ENCODE measurements around the gene SKOR1. TPM values are rescaled to one million over a fixed set of nuclear protein-coding genes. Genes with fewer than 3 reads are reported as not detected.

The SKOR1 gene
- total RNA-seq, 1 experiment from 2014 or later: not detected

GRCh38 chr15:67788986-67789385 lies 36.3 kb upstream of the SKOR1 start:
- H3K9me3 ChIP-seq: no peaks in the 10 kb centered on the region
- H3K27me3 ChIP-seq: no peaks in the 10 kb centered on the region
- H3K4me3 ChIP-seq: no peak overlapping the region
- H3K36me3 ChIP-seq: no peaks in the 10 kb centered on the region
- DNase-seq: no peak

- no peak for DNase-seq
- H3K36me3 ChIP-seq: no peaks in the 10 kb centered on the region
- no peak overlapping the region for H3K4me3 ChIP-seq
- no peaks in the 10 kb centered on the region for H3K27me3 ChIP-seq
- peaks cover 8% of the 10 kb centered on the region for H3K9me3 ChIP-seq
Measured at GRCh38 chr15:67790610-67791319, 34.5 kb upstream of the SKOR1 start.

DNA sequence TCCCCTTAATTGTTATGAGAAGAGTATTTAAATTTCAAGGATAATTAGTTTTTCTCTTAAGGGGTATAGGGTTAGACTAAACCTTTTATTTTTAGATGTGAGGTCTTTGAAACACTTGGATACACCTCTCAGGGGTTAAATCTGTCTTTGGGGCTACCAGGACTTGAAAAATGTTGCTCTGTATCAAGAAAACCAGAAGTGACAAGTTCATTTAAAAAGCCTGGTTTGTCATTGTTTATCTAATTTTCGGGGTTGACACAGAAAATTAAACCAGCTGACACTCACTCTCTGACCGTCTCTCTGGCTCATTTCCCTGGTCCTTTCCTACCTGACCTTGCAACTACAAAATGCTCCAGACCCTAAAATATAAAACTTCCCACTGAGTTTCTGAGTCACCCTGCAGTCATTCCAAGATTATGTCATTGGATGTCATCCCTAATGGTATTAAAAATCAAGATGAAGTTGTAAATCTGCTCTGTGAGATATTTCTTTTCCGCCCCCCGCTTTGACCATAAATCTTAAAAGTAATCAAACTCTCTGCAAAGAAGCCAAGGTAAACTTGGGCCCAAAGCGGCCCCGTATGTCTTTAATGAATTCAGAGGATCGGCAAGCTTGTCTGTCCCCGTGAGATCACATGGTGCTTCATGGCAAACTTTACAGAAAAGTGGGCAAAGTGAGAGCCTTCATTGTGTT lies 32.9 kb upstream of the SKOR1 start:
- DNase-seq: no peak
- no peaks in the 10 kb centered on the region for H3K27me3 ChIP-seq
- peaks cover 8% of the 10 kb centered on the region for H3K9me3 ChIP-seq
- no peaks in the 10 kb centered on the region for H3K36me3 ChIP-seq
- H3K4me3 ChIP-seq: no peak overlapping the region

- H3K9me3 ChIP-seq: peaks cover 8% of the 10 kb centered on the region
- no peaks in the 10 kb centered on the region for H3K36me3 ChIP-seq
- DNase-seq: no peak
- H3K4me3 ChIP-seq: no peak overlapping the region
- H3K27me3 ChIP-seq: no peaks in the 10 kb centered on the region
Measured at GRCh38 chr15:67794832-67795574, 30.3 kb upstream of the SKOR1 start.

GRCh38 chr15:67796196-67797127 lies 28.8 kb upstream of the SKOR1 start:
- Histone ChIP-seq H3K27me3 (no peaks in the 10 kb centered on the region), H3K4me3 (no peak overlapping the region), H3K36me3 (no peaks in the 10 kb centered on the region), H3K9me3 (peaks cover 8% of the 10 kb centered on the region)
- DNase-seq: no peak

DNA sequence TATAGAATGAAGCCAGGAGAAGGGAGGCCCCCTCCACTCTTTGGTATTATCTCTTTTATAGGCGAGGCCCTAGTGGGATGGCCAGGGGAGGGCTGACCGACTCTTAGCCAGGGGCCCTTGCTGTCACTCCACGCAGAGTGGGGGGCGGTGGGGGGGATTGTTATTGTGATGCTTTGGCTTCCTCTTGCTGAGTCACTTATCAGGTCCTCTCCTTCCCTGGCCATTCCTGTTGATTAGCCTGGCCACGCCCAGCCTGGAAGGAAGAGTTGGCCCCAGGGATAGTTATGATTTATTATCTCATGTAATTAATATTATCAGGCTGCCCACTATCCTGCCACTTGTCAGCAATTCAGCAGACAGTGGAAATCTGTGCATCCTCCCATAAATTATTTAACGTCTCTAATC lies 25.5 kb upstream of the SKOR1 start:
- Histone ChIP-seq H3K9me3 (peaks cover 8% of the 10 kb centered on the region), H3K4me3 (no peak overlapping the region), H3K27me3 (no peaks in the 10 kb centered on the region), H3K36me3 (no peaks in the 10 kb centered on the region)
- no peak for DNase-seq

DNA sequence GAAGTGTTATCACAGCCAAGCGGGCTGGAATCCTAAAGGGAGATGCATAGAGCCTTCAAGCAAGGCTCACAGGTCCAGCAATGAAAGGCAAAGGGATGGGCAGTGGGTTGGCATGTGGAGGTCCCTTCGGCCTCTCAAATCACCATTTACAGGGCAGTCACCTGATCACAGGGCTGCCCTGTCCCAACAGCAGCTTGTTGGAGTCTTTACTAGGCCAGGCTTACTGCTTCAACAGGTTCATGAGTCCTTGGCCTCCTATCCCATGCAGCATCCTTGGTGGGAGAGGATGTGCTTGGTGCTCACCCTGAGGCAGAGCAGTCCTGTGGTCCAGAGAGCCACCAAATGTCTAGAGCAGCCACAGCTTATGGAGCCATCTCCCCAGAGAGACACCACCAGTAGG lies 24.2 kb upstream of the SKOR1 start:
- Histone ChIP-seq H3K36me3 (no peaks in the 10 kb centered on the region), H3K27me3 (no peaks in the 10 kb centered on the region)

DNA sequence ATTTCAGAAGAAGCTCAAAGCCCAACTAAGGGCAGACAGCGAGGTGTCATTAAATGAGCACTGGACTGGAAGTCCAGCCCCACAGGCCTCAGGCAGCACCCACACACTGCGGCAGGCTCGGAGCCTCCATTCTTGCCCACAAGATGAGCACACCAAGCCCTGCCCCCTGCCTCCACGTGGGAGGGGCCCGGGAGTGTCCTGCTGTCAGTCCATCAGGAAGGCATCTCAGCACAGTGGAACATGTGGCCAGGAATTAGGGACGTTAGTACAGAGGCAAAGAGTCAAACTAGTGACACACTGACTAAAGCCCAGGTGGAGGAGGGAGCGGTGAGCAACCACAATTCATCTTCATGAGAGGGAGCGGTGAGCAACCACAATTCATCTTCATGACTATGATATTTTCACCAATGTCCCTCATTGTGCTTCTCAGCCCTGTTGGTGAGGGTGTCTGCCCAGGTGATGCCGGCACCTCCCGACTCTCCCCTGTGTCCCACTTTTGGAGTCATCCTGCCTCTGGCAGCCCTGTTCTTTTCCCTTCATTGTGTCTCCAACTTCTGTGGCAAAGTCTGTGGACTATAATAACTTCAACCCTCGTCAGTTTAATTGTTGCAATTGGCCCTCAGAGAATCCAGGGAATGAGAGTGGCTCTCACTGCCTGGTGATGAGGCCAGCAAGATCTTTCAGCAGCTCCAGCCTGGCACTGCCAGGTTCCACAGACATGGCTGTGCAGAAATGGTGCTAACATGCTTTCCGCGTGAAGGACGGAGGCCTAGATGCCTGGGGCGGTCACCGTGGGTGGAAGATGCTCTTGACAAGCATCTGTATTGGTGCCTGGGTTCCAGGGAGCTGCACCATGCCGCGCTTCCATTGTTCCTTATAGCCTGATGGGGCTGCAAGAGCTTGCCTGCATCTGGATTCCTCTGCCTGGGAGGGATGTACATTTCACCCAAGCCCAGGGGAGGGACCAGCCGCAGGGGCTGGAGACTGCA lies 23.1 kb upstream of the SKOR1 start:
- H3K9me3 ChIP-seq: no peaks in the 10 kb centered on the region
- no peak overlapping the region for H3K4me3 ChIP-seq
- H3K27me3 ChIP-seq: no peaks in the 10 kb centered on the region
- DNase-seq: no peak
- no peaks in the 10 kb centered on the region for H3K36me3 ChIP-seq

More for the DNA sequence above, 24.2 kb upstream of the SKOR1 start:
- Histone ChIP-seq H3K4me3 (no peak overlapping the region), H3K9me3 (no peaks in the 10 kb centered on the region)
- DNase-seq: no peak

GRCh38 chr15:67803299-67803698 lies 22.0 kb upstream of the SKOR1 start:
- H3K36me3 ChIP-seq: no peaks in the 10 kb centered on the region
- H3K27me3 ChIP-seq: no peaks in the 10 kb centered on the region
- no peak overlapping the region for H3K4me3 ChIP-seq
- no peak for DNase-seq
- H3K9me3 ChIP-seq: no peaks in the 10 kb centered on the region

DNA sequence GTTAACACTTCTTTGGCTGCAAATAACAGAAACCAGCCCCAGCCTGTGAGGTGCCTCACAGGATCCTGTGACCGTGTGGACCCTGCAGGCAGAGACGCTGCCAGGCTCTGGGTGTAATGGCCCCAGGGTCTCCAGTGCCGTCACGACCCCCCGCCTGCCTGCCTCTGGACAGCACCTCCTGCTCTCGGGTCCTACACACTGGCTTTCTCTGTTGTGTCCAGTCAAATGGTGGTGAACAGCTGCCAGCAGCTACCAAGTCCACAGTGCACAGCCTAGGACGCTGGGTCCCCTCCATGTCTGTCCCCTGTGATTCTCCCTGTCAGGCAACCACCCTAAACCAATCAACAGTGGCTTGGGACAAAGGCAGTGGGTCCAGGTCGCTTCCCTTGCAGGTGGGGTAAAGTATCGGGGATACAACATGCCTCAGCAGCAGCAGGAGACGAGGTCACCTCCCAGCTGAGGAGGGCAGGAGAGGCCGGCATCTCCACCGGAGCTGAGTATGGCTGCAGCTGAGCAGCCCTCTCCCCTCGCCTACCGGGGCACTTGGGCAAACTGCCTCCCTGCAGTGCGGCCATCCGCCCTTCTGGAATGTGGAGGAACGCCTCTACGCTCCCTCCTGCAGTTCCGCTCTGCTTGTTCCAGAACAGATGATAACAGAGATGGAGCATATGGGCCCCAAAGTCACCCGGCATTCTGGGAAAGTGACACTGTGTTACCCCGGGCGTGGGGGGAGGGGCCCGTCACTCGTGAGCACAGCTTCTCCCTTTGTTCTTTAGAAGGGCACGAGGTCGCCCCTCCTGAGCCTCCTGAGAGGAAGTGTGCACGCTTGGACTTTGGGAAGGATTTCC lies 21.1 kb upstream of the SKOR1 start:
- Histone ChIP-seq H3K27me3 (no peaks in the 10 kb centered on the region), H3K4me3 (no peak overlapping the region), H3K36me3 (no peaks in the 10 kb centered on the region), H3K9me3 (no peaks in the 10 kb centered on the region)
- no peak for DNase-seq

DNA sequence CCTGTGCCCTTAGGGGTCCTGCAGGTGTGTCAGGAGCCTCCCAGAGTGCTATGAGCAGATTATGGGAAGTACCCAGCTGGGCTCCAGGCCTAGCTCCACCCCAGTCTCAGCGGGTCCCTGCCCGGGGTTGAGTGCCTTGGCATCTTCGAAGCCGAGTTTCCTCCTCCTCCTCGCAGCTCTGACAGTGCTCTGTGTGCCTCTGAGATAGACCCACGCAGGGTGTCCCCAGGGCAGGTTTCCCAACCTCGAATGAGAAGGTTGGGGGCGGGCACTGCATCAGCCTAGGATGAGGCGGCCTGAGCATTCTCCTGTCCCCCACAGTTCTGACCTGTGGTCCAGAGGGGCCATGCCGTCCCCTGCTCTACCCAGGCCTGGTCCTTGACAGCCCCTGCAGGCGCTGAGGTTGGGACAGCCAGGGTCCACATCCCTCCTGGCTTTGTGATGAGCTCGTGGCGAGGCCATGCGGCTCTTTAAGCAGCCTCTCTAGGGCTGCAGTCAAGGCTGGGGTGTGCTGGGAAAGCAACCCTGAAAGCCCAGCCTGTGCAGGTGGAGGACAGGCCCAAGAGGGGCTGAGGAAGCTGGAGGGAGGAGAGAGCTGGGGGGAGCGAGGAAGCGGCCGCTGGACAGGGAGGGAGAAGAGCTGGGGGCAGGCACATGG lies 20.2 kb upstream of the SKOR1 start:
- no peaks in the 10 kb centered on the region for H3K36me3 ChIP-seq
- H3K4me3 ChIP-seq: no peak overlapping the region
- DNase-seq: no peak
- H3K27me3 ChIP-seq: no peaks in the 10 kb centered on the region
- H3K9me3 ChIP-seq: no peaks in the 10 kb centered on the region

GRCh38 chr15:67805666-67806516 lies 19.4 kb upstream of the SKOR1 start:
- Histone ChIP-seq H3K4me3 (no peak overlapping the region), H3K27me3 (no peaks in the 10 kb centered on the region), H3K36me3 (no peaks in the 10 kb centered on the region), H3K9me3 (no peaks in the 10 kb centered on the region)
- DNase-seq: no peak

GRCh38 chr15:67806536-67806935 lies 18.8 kb upstream of the SKOR1 start:
- no peak for DNase-seq
- no peaks in the 10 kb centered on the region for H3K36me3 ChIP-seq
- no peak overlapping the region for H3K4me3 ChIP-seq
- H3K27me3 ChIP-seq: no peaks in the 10 kb centered on the region
- no peaks in the 10 kb centered on the region for H3K9me3 ChIP-seq

GRCh38 chr15:67807141-67807540 lies 18.2 kb upstream of the SKOR1 start:
- DNase-seq: no peak
- Histone ChIP-seq H3K36me3 (no peaks in the 10 kb centered on the region), H3K9me3 (no peaks in the 10 kb centered on the region), H3K27me3 (no peaks in the 10 kb centered on the region), H3K4me3 (no peak overlapping the region)
